Spleen (tissue), 11 donors: Measurements from ENCODE around the gene FAM83C. TPM values are rescaled to one million over a fixed set of nuclear protein-coding genes. Genes with fewer than 3 reads are reported as not detected.

ENCODE experiments used
- DNase-seq: peaks from one replicate; pipeline ENCODE4 v3.0.0-alpha.2; 2020
- H3K27ac ChIP-seq, 8 donors: fragments of 200-600 bp; sonication (generic) in 7 of 8; 1 replicate in 4 of 8; 2 replicates in 4 of 8; pipeline versions ENCODE4 v1.5.0 to v1.8.0; 2016 to 2021; ENCODE audit warnings: inconsistent platforms in 4 of 8, mild to moderate bottlenecking in 4 of 8, moderate library complexity in 1 of 8
- H3K27me3 ChIP-seq, 7 donors: fragments of 200-600 bp; sonication (generic) in 6 of 7; replicated peaks in 1 of 7; 1 replicate in 4 of 7; 2 replicates in 3 of 7; pipeline versions ENCODE4 v1.5.0 to v1.8.0; 2016 to 2021; ENCODE audit warnings: inconsistent platforms in 3 of 7, mild to moderate bottlenecking in 1 of 7
- H3K36me3 ChIP-seq, 6 donors: fragments of 200-600 bp; sonication (generic) in 5 of 6; 1 replicate in 4 of 6; 2 replicates in 2 of 6; pipeline versions ENCODE4 v1.5.0 to v1.8.0; 2016 to 2021; ENCODE audit warnings: inconsistent platforms in 2 of 6
- H3K4me1 ChIP-seq, 6 donors: fragments of 200-600 bp; sonication (generic) in 5 of 6; 1 replicate in 3 of 6; 2 replicates in 3 of 6; pipeline versions ENCODE4 v1.5.0 to v1.8.0; 2016 to 2021; ENCODE audit warnings: inconsistent platforms in 3 of 6
- H3K4me3 ChIP-seq, 8 donors: fragments of 200-600 bp; sonication (generic) in 7 of 8; 1 replicate in 4 of 8; 2 replicates in 4 of 8; pipeline versions ENCODE4 v1.5.0 to v1.8.0; 2016 to 2021; ENCODE audit warnings: inconsistent platforms in 4 of 8, mild to moderate bottlenecking in 4 of 8, moderate library complexity in 2 of 8
- H3K9me3 ChIP-seq, 8 donors: fragments of 200-600 bp; sonication (generic) in 7 of 8; 1 replicate in 4 of 8; 2 replicates in 4 of 8; pipeline versions ENCODE4 v1.5.0 to v1.8.0; 2016 to 2021; ENCODE audit warnings: inconsistent platforms in 4 of 8
- CTCF ChIP-seq, 11 experiments: fragments of 200-600 bp in 7 of 11; fragments of 450-650 bp in 4 of 11; sonication (generic) in 4 of 11; IDR thresholded peaks in 8 of 11; conservative IDR thresholded peaks in 3 of 11; 1 replicate in 7 of 11; 2 replicates in 4 of 11; pipeline versions ENCODE4 v1.4.0 to v1.8.0; 2016 to 2021; ENCODE audit warnings: antibody characterized with exemption in 11 of 11, inconsistent platforms in 4 of 11, mild to moderate bottlenecking in 1 of 11
- POLR2A ChIP-seq, 3 donors: fragments of 450-650 bp; IDR thresholded peaks; one replicate each; pipeline ENCODE4 v1.5.1; 2017; ENCODE audit warnings: antibody characterized with exemption in 3 of 3, mild to moderate bottlenecking in 1 of 3
- POLR2AphosphoS5 ChIP-seq, 3 donors: sonication (generic); formaldehyde crosslinking; IDR thresholded peaks; one replicate each; pipeline ENCODE4 v1.5.1; 2017; ENCODE audit warnings: antibody characterized with exemption in 3 of 3
- WGBS, 5 donors: extraction: QIAGEN DNeasy Blood & Tissue Kit in 3 of 5; methylation state at CpG; one replicate each; pipeline versions ENCODE4 v1.1.5 to v1.1.7; 2013 to 2018; 5-methylcytosine and 5-hydroxymethylcytosine counted together
- intact Hi-C: fragments of 100-400 bp; cut with DNase I; formaldehyde crosslinking; loops from one replicate; pipeline ENCODE4 v1.15.0; 2023; ENCODE audit warnings: low total_unique reads
- polyA plus RNA-seq, 3 donors: library from polyadenylated mRNA; stranded (reverse); fragments of 200-250 nt; gene quantifications; one replicate each; pipeline ENCODE4 v1.2.1, GENCODE V29; 2013
- total RNA-seq, 7 donors: library from RNA; depleted of rRNA in 3 of 7; stranded (reverse); fragments of >200 nt in 3 of 7; fragmentation: NEBNext Ultra II Directional in 4 of 7; extraction: Animal tissue kit (Norgen Biotek cat#: 25700) in 4 of 7; gene quantifications; one replicate each; pipeline versions ENCODE4 v1.1.0 to v1.2.1, GENCODE V29; 2016 to 2021
- donor health status: healthy with polysubstance abuse.
- donor health status: DM: no; HTN: no; CAD: no; lungs with moderate emphysema.
- donor health status: DM: no; HTN: no; CAD: no.
- donor health status: Bipolar disorder and iron deficiency.
- donor health status: healthy.
- donor health status: DM: no; HTN: no; CAD: no.
- donor health status: DM: yes; HTN: yes; CAD: no.

The FAM83C gene
- total and polyA plus RNA-seq, 10 donors, result not detected

GRCh38 chr20:35284267-35284991, 7.8 kb downstream of the FAM83C start, which contains the start of gene EIF6:
TSS of gene EIF6 (minus strand) at chr20:35284772. CDS start at chr20:35284487, 285 bp downstream.
- peak; percentile 73 to 86 (median 81) for TF ChIP-seq POLR2AphosphoS5 (IDR thresholded peaks at IDR 0.05)
- TF ChIP-seq CTCF (IDR thresholded peaks at IDR 0.05 in 8 of 11, conservative IDR thresholded peaks at IDR 0.05 in 3 of 11), result no peak
- TF ChIP-seq POLR2A (IDR thresholded peaks at IDR 0.05), result no peak
- DNase-seq, result peak; percentile 94
- Histone ChIP-seq H3K27ac (peak within 1 kb of the TSS; percentile 80 to 90 (median 86)), H3K36me3 (peaks cover 0 to 39% (median 17%) of the 10 kb centered on the region in 6 donors), H3K4me1 (peaks cover 7 to 50% (median 26%) of the 10 kb centered on the region in 6 donors), H3K27me3 (no peaks in the 10 kb centered on the region), H3K9me3 (no peaks in the 10 kb centered on the region), H3K4me3 (peak within 1 kb of the TSS; percentile 75 to 98 (median 90))
- WGBS, 5 donors, result 0 to 1% (median 0%) methylated on average over 21 to 61 of the region's 61 CpGs
- intact Hi-C loops, result no loop called here

GRCh38 chr20:35283441-35284266, 8.6 kb downstream of the FAM83C start:
- TF ChIP-seq CTCF (IDR thresholded peaks at IDR 0.05 in 8 of 11, conservative IDR thresholded peaks at IDR 0.05 in 3 of 11), result no peak
- TF ChIP-seq POLR2A (IDR thresholded peaks at IDR 0.05), result no peak
- TF ChIP-seq POLR2AphosphoS5 (IDR thresholded peaks at IDR 0.05), result no peak
- H3K27ac ChIP-seq, result peak overlapping the region; percentile 80 to 90 (median 86)
- peak overlapping the region; percentile 75 to 98 (median 90) for H3K4me3 ChIP-seq
- H3K4me1 ChIP-seq, result peaks cover 7 to 57% (median 27%) of the 10 kb centered on the region in 6 donors
- intact Hi-C loops, result no loop called here
- no peaks in the 10 kb centered on the region for H3K9me3 ChIP-seq
- H3K27me3 ChIP-seq, result no peaks in the 10 kb centered on the region
- 18 to 32% (median 23%) methylated on average over 15 to 24 of the region's 24 CpGs for WGBS, 5 donors
- no peak for DNase-seq
- H3K36me3 ChIP-seq, result peaks cover 0 to 47% (median 25%) of the 10 kb centered on the region in 6 donors

- no peaks in the 10 kb centered on the region for H3K9me3 ChIP-seq
- H3K27ac ChIP-seq, result no peak overlapping the region
- intact Hi-C loops, result no loop called here
- peaks cover 13 to 73% (median 40%) of the 10 kb centered on the region in 6 donors for H3K4me1 ChIP-seq
- no peak for TF ChIP-seq POLR2AphosphoS5 (IDR thresholded peaks at IDR 0.05)
- no peaks in the 10 kb centered on the region for H3K27me3 ChIP-seq
- 96 to 98% (median 97%) methylated on average over 9 to 10 of the region's 10 CpGs for WGBS, 5 donors
- no peak overlapping the region for H3K4me3 ChIP-seq
- H3K36me3 ChIP-seq, result peaks cover 0 to 54% (median 27%) of the 10 kb centered on the region in 6 donors
- DNase-seq, result no peak
Measured at GRCh38 chr20:35281506-35282101, 10.6 kb downstream of the FAM83C start.

- WGBS, 5 donors, result 87 to 99% (median 96%) methylated on average over 6 of the region's 6 CpGs; no CpG with 5 or more reads in 1 of the 5 donors
- TF ChIP-seq POLR2AphosphoS5 (IDR thresholded peaks at IDR 0.05) (no peak), CTCF (IDR thresholded peaks at IDR 0.05 in 8 of 11, conservative IDR thresholded peaks at IDR 0.05 in 3 of 11) (no peak), POLR2A (IDR thresholded peaks at IDR 0.05) (no peak)
- Histone ChIP-seq H3K4me3 (no peak overlapping the region), H3K9me3 (no peaks in the 10 kb centered on the region), H3K4me1 (peaks cover 23 to 83% (median 51%) of the 10 kb centered on the region in 6 donors), H3K27ac (no peak overlapping the region), H3K36me3 (peaks cover 0 to 65% (median 32%) of the 10 kb centered on the region in 6 donors), H3K27me3 (no peaks in the 10 kb centered on the region)
- no peak for DNase-seq
- intact Hi-C loops, result no loop called here
Measured at GRCh38 chr20:35280523-35280922, 11.7 kb downstream of the FAM83C start.
